Thymus (tissue), 11 donors: ENCODE results near the gene TSHZ2. TPM values are rescaled to one million over a fixed set of nuclear protein-coding genes. Genes with fewer than 3 reads are reported as not detected.
"Not testable (repeated sequence)": the region's sequence is repeated elsewhere in the genome, so short reads cannot be mapped to it uniquely, and the experiment has no call there.

Source experiments
- DNase-seq, 9 donors: peaks; one replicate each; pipeline ENCODE4 v3.0.0-alpha.2; 2013; ENCODE audit warnings: low spot score in 9 of 9, low read depth in 6 of 9, missing footprints in 1 of 9
- H3K27ac ChIP-seq, 2 donors: one replicate each; pipeline ENCODE4 v1.5.1; 2013; ENCODE audit warnings: control low read depth in 1 of 2, low read depth in 1 of 2, low read length in 1 of 2, mild to moderate bottlenecking in 1 of 2, moderate library complexity in 1 of 2
- H3K27me3 ChIP-seq, 2 donors: one replicate each; pipeline ENCODE4 v1.5.1; 2013; ENCODE audit warnings: low read length in 1 of 2; ENCODE audit not compliant: control insufficient read depth in 2 of 2, insufficient read depth in 1 of 2
- H3K36me3 ChIP-seq, 2 donors: one replicate each; pipeline ENCODE4 v1.5.1; 2013; ENCODE audit warnings: low read length in 1 of 2, mild to moderate bottlenecking in 1 of 2, moderate library complexity in 1 of 2; ENCODE audit not compliant: control insufficient read depth in 2 of 2, insufficient read depth in 2 of 2
- H3K4me1 ChIP-seq, 2 donors: one replicate each; pipeline ENCODE4 v1.5.1; 2013; ENCODE audit warnings: low read length in 2 of 2; ENCODE audit not compliant: control insufficient read depth in 2 of 2, insufficient read depth in 2 of 2
- H3K4me3 ChIP-seq, 2 donors: one replicate each; pipeline ENCODE4 v1.5.1; 2013; ENCODE audit warnings: low read length in 2 of 2, control low read depth in 1 of 2, mild to moderate bottlenecking in 1 of 2
- H3K9me3 ChIP-seq, 2 donors: one replicate each; pipeline ENCODE4 v1.5.1; 2013; ENCODE audit warnings: low read length in 1 of 2, mild to moderate bottlenecking in 1 of 2; ENCODE audit not compliant: control insufficient read depth in 2 of 2, insufficient read depth in 1 of 2
- WGBS: extraction: QIAGEN DNeasy Blood & Tissue Kit; methylation state at CpG from one replicate; pipeline ENCODE4 v1.1.7; 2013; 5-methylcytosine and 5-hydroxymethylcytosine counted together
- polyA plus RNA-seq: library from polyadenylated mRNA; stranded (reverse); fragments of 200-250 nt; gene quantifications from one replicate; pipeline ENCODE4 v1.2.3, GENCODE V29; 2013
- total RNA-seq: library from RNA; stranded (reverse); fragments of 120-200 nt; gene quantifications from one replicate; pipeline ENCODE4 v1.2.4, GENCODE V29; 2013
- donor health status: healthy.

TSHZ2 gene
- total and polyA plus RNA-seq, 2 donors, result 1.4 to 2.4 TPM

GRCh38 chr20:53463101-53463972 is 491.2 kb downstream of the TSHZ2 start:
- no peak for DNase-seq
- no peaks in the 10 kb centered on the region for H3K36me3 ChIP-seq
- 92% methylated on average over 6 of the region's 6 CpGs for WGBS

GRCh38 chr20:53466279-53466678 is 494.1 kb downstream of the TSHZ2 start:
- Histone ChIP-seq H3K27ac (no peak overlapping the region), H3K4me3 (no peak overlapping the region), H3K9me3 (no peaks in the 10 kb centered on the region), H3K36me3 (no peaks in the 10 kb centered on the region), H3K27me3 (no peaks in the 10 kb centered on the region), H3K4me1 (no peaks in the 10 kb centered on the region)
- 92% methylated on average over 4 of the region's 4 CpGs for WGBS
- no peak for DNase-seq

More at GRCh38 chr20:53463101-53463972, 491.2 kb downstream of the TSHZ2 start:
- Histone ChIP-seq H3K4me1 (no peaks in the 10 kb centered on the region), H3K9me3 (no peaks in the 10 kb centered on the region), H3K4me3 (no peak overlapping the region), H3K27me3 (no peaks in the 10 kb centered on the region), H3K27ac (no peak overlapping the region)

- WGBS, result 56% methylated on average over 5 of the region's 5 CpGs
- Histone ChIP-seq H3K9me3 (no peaks in the 10 kb centered on the region), H3K27ac (no peak overlapping the region), H3K36me3 (no peaks in the 10 kb centered on the region), H3K27me3 (no peaks in the 10 kb centered on the region), H3K4me1 (no peaks in the 10 kb centered on the region), H3K4me3 (no peak overlapping the region)
- no peak for DNase-seq
These were observed 496.4 kb downstream of the TSHZ2 start for GRCh38 chr20:53468587-53468986.

- H3K9me3 ChIP-seq, H3K36me3 ChIP-seq, H3K4me3 ChIP-seq, H3K27me3 ChIP-seq, H3K27ac ChIP-seq, DNase-seq, H3K4me1 ChIP-seq: not testable (repeated sequence)
- WGBS, result 92% methylated on average over 16 of the region's 18 CpGs
These were observed 500.7 kb downstream of the TSHZ2 start for GRCh38 chr20:53472859-53473258.

GRCh38 chr20:53480913-53481312 is 508.8 kb downstream of the TSHZ2 start:
- Histone ChIP-seq H3K9me3 (no peaks in the 10 kb centered on the region), H3K4me1 (no peaks in the 10 kb centered on the region), H3K4me3 (no peak overlapping the region), H3K27me3 (no peaks in the 10 kb centered on the region), H3K36me3 (no peaks in the 10 kb centered on the region), H3K27ac (no peak overlapping the region)
- WGBS, result 98% methylated on average over 2 of the region's 2 CpGs
- no peak for DNase-seq

GRCh38 chr20:53487461-53488200 is 515.5 kb downstream of the TSHZ2 start:
- DNase-seq, result no peak
- H3K4me3 ChIP-seq, result no peak overlapping the region

GRCh38 chr20:53488775-53489272 is 516.7 kb downstream of the TSHZ2 start:
- DNase-seq, result no peak
- WGBS, result 93% methylated on average over 6 of the region's 6 CpGs
- Histone ChIP-seq H3K27ac (no peak overlapping the region), H3K4me1 (no peaks in the 10 kb centered on the region), H3K36me3 (no peaks in the 10 kb centered on the region), H3K4me3 (no peak overlapping the region), H3K27me3 (no peaks in the 10 kb centered on the region), H3K9me3 (no peaks in the 10 kb centered on the region)

More at GRCh38 chr20:53487461-53488200, 515.5 kb downstream of the TSHZ2 start:
- no peaks in the 10 kb centered on the region for H3K9me3 ChIP-seq
- WGBS, result 77% methylated on average over 4 of the region's 4 CpGs
- no peak overlapping the region for H3K27ac ChIP-seq
- H3K4me1 ChIP-seq, result no peaks in the 10 kb centered on the region
- no peaks in the 10 kb centered on the region for H3K36me3 ChIP-seq
- no peaks in the 10 kb centered on the region for H3K27me3 ChIP-seq

- no peak overlapping the region for H3K27ac ChIP-seq
- H3K27me3 ChIP-seq, result no peaks in the 10 kb centered on the region
- H3K4me1 ChIP-seq, result no peaks in the 10 kb centered on the region
- no peaks in the 10 kb centered on the region for H3K9me3 ChIP-seq
- DNase-seq, result no peak
- 97% methylated on average over 5 of the region's 5 CpGs for WGBS
- H3K4me3 ChIP-seq, result no peak overlapping the region
- no peaks in the 10 kb centered on the region for H3K36me3 ChIP-seq
These were observed 517.4 kb downstream of the TSHZ2 start for GRCh38 chr20:53489528-53489927.

- Histone ChIP-seq H3K9me3 (no peaks in the 10 kb centered on the region), H3K36me3 (no peaks in the 10 kb centered on the region), H3K4me1 (no peaks in the 10 kb centered on the region), H3K4me3 (no peak overlapping the region), H3K27ac (no peak overlapping the region), H3K27me3 (no peaks in the 10 kb centered on the region)
- 97% methylated on average over 3 of the region's 3 CpGs for WGBS
- DNase-seq, result no peak
These were observed 518.5 kb downstream of the TSHZ2 start for GRCh38 chr20:53490620-53491019.
